Brain microvascular endothelial cell (primary cell): ENCODE results near the gene TMEM52.

ENCODE experiments used
- DNase-seq: peaks from one replicate; pipeline ENCODE4 v3.0.0-alpha.2; 2020
- H3K27ac ChIP-seq: fragments of 250-450 bp; sonication (Bioruptor Pico); 2 replicates; pipeline ENCODE4 v1.5.1; 2020; ENCODE audit warnings: mild to moderate bottlenecking, moderate library complexity
- H3K27me3 ChIP-seq: fragments of 250-450 bp; sonication (Bioruptor Pico); replicated peaks from 2 replicates; pipeline ENCODE4 v1.5.1; 2020; ENCODE audit warnings: mild to moderate bottlenecking
- H3K36me3 ChIP-seq: fragments of 250-450 bp; sonication (Bioruptor Pico); replicated peaks from 2 replicates; pipeline ENCODE4 v1.5.1; 2020; ENCODE audit warnings: mild to moderate bottlenecking
- H3K4me3 ChIP-seq: 2 replicates; pipeline ENCODE4 v1.5.1; 2011; ENCODE audit warnings: low read depth, mild to moderate bottlenecking, control low read depth, low read length, moderate library complexity
- CTCF ChIP-seq: IDR thresholded peaks from 2 replicates; pipeline ENCODE4 v1.5.1; 2011; ENCODE audit warnings: low read depth, mild to moderate bottlenecking, moderate library complexity, low read length, control low read depth, inconsistent platforms; ENCODE audit errors: missing control alignments
- in situ Hi-C: cut with HindIII; loops from 2 replicates; pipeline ENCODE4 v1.10.0; 2017; ENCODE audit warnings: low sequenced_read_pairs, low pct_ligation_motif_present

TMEM52 gene

GRCh38 chr1:1958071-1958541 lies 39.0 kb upstream of the TMEM52 start:
- no peak for DNase-seq
- H3K36me3 ChIP-seq, result no peaks in the 10 kb centered on the region
- no peak overlapping the region for H3K27ac ChIP-seq
- in situ Hi-C loops, result no loop called here
- no peak for TF ChIP-seq CTCF
- no peak overlapping the region for H3K4me3 ChIP-seq
- peaks cover 15% of the 10 kb centered on the region for H3K27me3 ChIP-seq

- in situ Hi-C loops, result no loop called here
- Histone ChIP-seq H3K4me3 (no peak overlapping the region), H3K36me3 (no peaks in the 10 kb centered on the region), H3K27me3 (peaks cover 14% of the 10 kb centered on the region), H3K27ac (no peak overlapping the region)
- TF ChIP-seq CTCF, result no peak
- no peak for DNase-seq
These were observed 38.5 kb upstream of the TMEM52 start for GRCh38 chr1:1957533-1957961.

DNA sequence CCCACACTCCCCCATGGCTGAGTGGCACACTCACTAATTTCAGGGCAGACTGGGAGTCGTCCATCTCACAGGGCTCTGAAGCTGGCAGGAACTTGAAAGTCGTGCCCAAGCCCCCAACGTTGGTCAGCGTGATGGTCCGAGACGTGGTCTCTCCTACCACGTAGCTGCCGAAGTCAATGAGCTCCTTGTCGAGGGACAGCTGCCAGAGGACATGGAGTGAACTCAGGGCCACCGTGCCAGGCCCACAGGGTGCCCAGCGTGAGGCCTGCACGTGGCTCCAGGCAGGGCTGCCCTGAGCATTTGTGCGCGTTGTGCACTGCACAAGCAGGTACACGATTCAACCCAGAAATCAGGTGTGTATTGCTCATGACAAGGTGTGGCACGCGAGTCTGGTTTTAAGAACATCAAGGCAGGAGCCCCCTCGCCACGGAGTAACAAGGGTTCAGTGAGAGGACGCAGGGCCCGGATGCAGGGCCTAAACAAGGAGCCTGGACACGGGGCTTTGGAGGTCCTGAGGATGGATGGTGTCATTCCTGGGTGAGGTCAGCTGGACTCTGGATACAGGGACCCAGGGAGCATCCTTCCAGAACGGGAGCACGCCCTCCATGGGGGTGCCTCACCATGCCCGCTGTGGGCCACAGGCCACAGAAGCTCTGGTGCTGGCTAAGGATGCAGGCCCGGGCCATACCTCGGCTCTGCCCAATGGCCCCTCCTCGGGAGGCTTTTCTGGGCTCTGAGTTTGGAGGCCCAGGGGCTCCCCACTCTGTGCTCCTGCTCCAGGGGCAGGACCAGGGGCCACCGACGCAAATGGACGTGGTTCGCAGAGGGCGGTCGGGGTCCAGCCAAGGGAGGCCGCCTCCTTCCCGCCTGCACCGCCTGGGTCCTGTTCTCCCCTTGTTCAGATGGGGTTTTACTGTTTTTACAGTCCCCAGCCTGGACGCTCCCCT lies 37.8 kb upstream of the TMEM52 start:
- H3K27me3 ChIP-seq, result peaks cover 13% of the 10 kb centered on the region
- no peaks in the 10 kb centered on the region for H3K36me3 ChIP-seq
- in situ Hi-C loops, result no loop called here
- H3K4me3 ChIP-seq, result no peak overlapping the region
- no peak for TF ChIP-seq CTCF
- H3K27ac ChIP-seq, result no peak overlapping the region
- no peak for DNase-seq

- in situ Hi-C loops, result no loop called here
These were observed 37.0 kb upstream of the TMEM52 start for GRCh38 chr1:1956101-1956500.

DNA sequence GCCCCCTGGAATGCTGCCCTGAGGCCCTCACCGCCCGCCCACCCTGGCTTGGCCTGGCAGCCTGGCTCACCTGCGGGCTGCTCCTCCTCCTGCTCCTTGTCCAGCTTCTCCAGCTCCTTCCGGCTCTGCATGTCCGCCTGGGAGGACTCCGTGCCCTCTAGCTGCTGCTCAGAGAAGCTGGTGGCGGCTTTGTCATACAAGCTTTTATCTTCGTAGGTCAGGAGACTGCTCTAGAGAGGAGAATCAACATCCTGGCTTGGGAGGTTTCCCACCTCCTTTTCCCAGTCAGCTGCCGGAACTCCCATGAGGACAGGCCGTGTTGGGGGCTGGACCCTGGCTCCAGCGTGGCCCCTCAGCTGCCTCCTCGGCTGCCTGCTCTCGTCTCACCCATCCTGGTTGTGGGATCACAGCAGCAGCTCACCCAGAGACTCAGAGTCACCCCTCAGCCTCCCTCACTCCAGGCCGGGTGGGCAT lies 36.6 kb upstream of the TMEM52 start:
- Histone ChIP-seq H3K4me3 (no peak overlapping the region), H3K27ac (no peak overlapping the region), H3K36me3 (no peaks in the 10 kb centered on the region), H3K27me3 (peaks cover 8% of the 10 kb centered on the region)
- TF ChIP-seq CTCF, result no peak
- in situ Hi-C loops, result no loop called here
- DNase-seq, result no peak

More at GRCh38 chr1:1956101-1956500, 37.0 kb upstream of the TMEM52 start:
- TF ChIP-seq CTCF, result no peak
- Histone ChIP-seq H3K27me3 (peaks cover 11% of the 10 kb centered on the region), H3K4me3 (no peak overlapping the region), H3K27ac (no peak overlapping the region), H3K36me3 (no peaks in the 10 kb centered on the region)
- no peak for DNase-seq
